H9 (cell line): Measurements from ENCODE around the gene IRS4. TPM values are rescaled to one million over a fixed set of nuclear protein-coding genes. Genes with fewer than 3 reads are reported as not detected.

ENCODE experiments used
- DNase-seq: peaks from one replicate; pipeline ENCODE4 v3.0.0-alpha.2; 2017
- H2AFZ ChIP-seq: one replicate; pipeline ENCODE4 v1.6.1; 2013; ENCODE audit warnings: mild to moderate bottlenecking, low read length, control low read depth, moderate library complexity
- H2AK5ac ChIP-seq: 2 replicates; pipeline ENCODE4 v1.6.1; 2013; ENCODE audit warnings: low read length, control low read depth, mixed read lengths; ENCODE audit not compliant: insufficient read length
- H2BK120ac ChIP-seq: one replicate; pipeline ENCODE4 v1.6.1; 2013; ENCODE audit warnings: low read depth, mild to moderate bottlenecking, low read length, control low read depth, inconsistent platforms; ENCODE audit not compliant: poor library complexity, severe bottlenecking
- H2BK12ac ChIP-seq: 2 replicates; pipeline ENCODE4 v1.6.1; 2013; ENCODE audit warnings: low read length, control low read depth, mixed read lengths, low read depth; ENCODE audit not compliant: insufficient read length
- H2BK15ac ChIP-seq: 2 replicates; pipeline ENCODE4 v1.6.1; 2013; ENCODE audit warnings: low read depth, low read length, control low read depth
- H2BK20ac ChIP-seq: one replicate; pipeline ENCODE4 v1.6.1; 2013; ENCODE audit warnings: low read depth, mild to moderate bottlenecking, low read length, control low read depth, inconsistent platforms; ENCODE audit not compliant: poor library complexity, severe bottlenecking
- H2BK5ac ChIP-seq: 2 replicates; pipeline ENCODE4 v1.6.1; 2013; ENCODE audit warnings: low read length, control low read depth, mixed read lengths; ENCODE audit not compliant: insufficient read length
- H3K14ac ChIP-seq: 2 replicates; pipeline ENCODE4 v1.6.1; 2013; ENCODE audit warnings: low read length, control low read depth; ENCODE audit not compliant: insufficient read depth
- H3K18ac ChIP-seq: 2 replicates; pipeline ENCODE4 v1.6.1; 2013; ENCODE audit warnings: low read depth, mild to moderate bottlenecking, mixed read lengths, low read length, control low read depth; ENCODE audit not compliant: insufficient read length
- H3K23ac ChIP-seq: 2 replicates; pipeline ENCODE4 v1.6.1; 2013; ENCODE audit warnings: low read length, control low read depth, mixed read lengths, low read depth; ENCODE audit not compliant: insufficient read length
- H3K23me2 ChIP-seq: 2 replicates; pipeline ENCODE4 v1.6.1; 2013; ENCODE audit warnings: low read depth, mild to moderate bottlenecking, mixed read lengths, low read length, control low read depth; ENCODE audit not compliant: insufficient read length, poor library complexity, severe bottlenecking
- H3K27ac ChIP-seq: 2 replicates; pipeline ENCODE4 v1.5.1; 2013; ENCODE audit warnings: low read length, control low read depth, mixed read lengths, low read depth; ENCODE audit not compliant: insufficient read length
- H3K27me3 ChIP-seq: 2 replicates; pipeline ENCODE4 v1.6.1; 2013; ENCODE audit warnings: low read length, control low read depth, inconsistent platforms; ENCODE audit not compliant: insufficient read depth
- H3K4ac ChIP-seq: 2 replicates; pipeline ENCODE4 v1.6.1; 2013; ENCODE audit warnings: low read depth, mild to moderate bottlenecking, control low read depth, inconsistent platforms, low read length, moderate library complexity
- H3K4me1 ChIP-seq: 2 replicates; pipeline ENCODE4 v1.6.1; 2013; ENCODE audit warnings: low read length, control low read depth, inconsistent platforms; ENCODE audit not compliant: insufficient read depth
- H3K4me2 ChIP-seq: 2 replicates; pipeline ENCODE4 v1.6.1; 2013; ENCODE audit warnings: low read length, control low read depth, mixed read lengths; ENCODE audit not compliant: insufficient read length, insufficient read depth
- H3K56ac ChIP-seq: 2 replicates; pipeline ENCODE4 v1.6.1; 2013; ENCODE audit warnings: low read depth, mild to moderate bottlenecking, mixed read lengths, low read length, control low read depth; ENCODE audit not compliant: insufficient read length
- H3K79me1 ChIP-seq: 2 replicates; pipeline ENCODE4 v1.6.1; 2013; ENCODE audit warnings: low read depth, mild to moderate bottlenecking, moderate library complexity, low read length, control low read depth, inconsistent platforms; ENCODE audit not compliant: insufficient read depth, poor library complexity, severe bottlenecking
- H3K79me2 ChIP-seq: 2 replicates; pipeline ENCODE4 v1.6.1; 2013; ENCODE audit warnings: low read length, control low read depth, inconsistent platforms; ENCODE audit not compliant: insufficient read depth
- H3K9ac ChIP-seq: 2 replicates; pipeline ENCODE4 v1.6.1; 2013; ENCODE audit warnings: low read length, control low read depth, mixed read lengths; ENCODE audit not compliant: insufficient read length; ENCODE audit errors: extremely low read depth
- H3K9me3 ChIP-seq: one replicate; pipeline ENCODE4 v1.6.1; 2013; ENCODE audit warnings: low read depth, low read length, inconsistent platforms; ENCODE audit not compliant: control insufficient read depth
- H3T11ph ChIP-seq: one replicate; pipeline ENCODE4 v1.6.1; 2013; ENCODE audit warnings: mild to moderate bottlenecking, low read length, control low read depth, inconsistent platforms
- H4K20me1 ChIP-seq: one replicate; pipeline ENCODE4 v1.6.1; 2013; ENCODE audit not compliant: control insufficient read depth, insufficient read length, insufficient read depth
- H4K5ac ChIP-seq: 2 replicates; pipeline ENCODE4 v1.6.1; 2013; ENCODE audit warnings: low read depth, mild to moderate bottlenecking, mixed read lengths, low read length, control low read depth; ENCODE audit not compliant: insufficient read length
- H4K8ac ChIP-seq: replicated peaks from 2 replicates; pipeline ENCODE4 v1.6.1; 2013; ENCODE audit warnings: low read length, control low read depth, mixed read lengths, low read depth; ENCODE audit not compliant: insufficient read length
- H4K91ac ChIP-seq: 2 replicates; pipeline ENCODE4 v1.6.1; 2013; ENCODE audit warnings: low read depth, mild to moderate bottlenecking, moderate library complexity, mixed read lengths, low read length, control low read depth; ENCODE audit not compliant: insufficient read length
- H3K27ac Mint-ChIP-seq, 3 experiments: 2 replicates in 2 of 3; 3 replicates in 1 of 3; pipeline ENCODE4 v1.8.0; 2020 to 2021; ENCODE audit warnings: mixed read lengths in 3 of 3, mild to moderate bottlenecking in 1 of 3, moderate library complexity in 1 of 3
- H3K27me3 Mint-ChIP-seq: 2 replicates; pipeline ENCODE4 v1.8.0; 2021; ENCODE audit warnings: low read depth, mild to moderate bottlenecking, moderate library complexity, mixed read lengths
- H3K36me3 Mint-ChIP-seq, 3 experiments: 2 replicates in 2 of 3; 3 replicates in 1 of 3; pipeline ENCODE4 v1.8.0; 2020 to 2021; ENCODE audit warnings: low read depth in 3 of 3, mixed read lengths in 3 of 3; ENCODE audit not compliant: insufficient read depth in 1 of 3
- H3K4me1 Mint-ChIP-seq, 2 experiments: 2 replicates each; pipeline ENCODE4 v1.8.0; 2020; ENCODE audit warnings: mixed read lengths in 2 of 2
- H3K4me3 Mint-ChIP-seq, 2 experiments: 2 replicates in 1 of 2; 3 replicates in 1 of 2; pipeline ENCODE4 v1.8.0; 2020 to 2021; ENCODE audit warnings: mild to moderate bottlenecking in 2 of 2, mixed read lengths in 2 of 2, moderate library complexity in 1 of 2
- H3K9me3 Mint-ChIP-seq, 2 experiments: 2 replicates in 1 of 2; 3 replicates in 1 of 2; pipeline ENCODE4 v1.8.0; 2020; ENCODE audit warnings: mild to moderate bottlenecking in 2 of 2, mixed read lengths in 2 of 2, moderate library complexity in 1 of 2
- WGBS: extraction: QIAGEN DNeasy Blood & Tissue Kit; methylation state at CpG from one replicate; pipeline ENCODE4 v1.1.7; 2013; ENCODE audit warnings: missing lambda C conversion rate, low lambda C conversion rate, mixed read lengths; ENCODE audit not compliant: insufficient read length; ENCODE audit errors: extremely low coverage; 5-methylcytosine and 5-hydroxymethylcytosine counted together
- total RNA-seq: library from RNA; stranded (reverse); gene quantifications from 2 replicates; pipeline ENCODE4 v1.2.1, GENCODE V29; 2021
- TF ChIP-seq, protein P1 (sequence below): fragments of 200-600 bp; sonication (generic); conservative IDR thresholded peaks from 3 replicates; pipeline ENCODE4 v1.8.0; 2021; ENCODE audit warnings: antibody characterized with exemption, mild to moderate bottlenecking

IRS4 gene
- total RNA-seq, 1 experiment from 2014 or later: 8.2 TPM

GRCh38 chrX:108735091-108735678, 1.2 kb downstream of the IRS4 start:
- TF ChIP-seq, protein P1, sequence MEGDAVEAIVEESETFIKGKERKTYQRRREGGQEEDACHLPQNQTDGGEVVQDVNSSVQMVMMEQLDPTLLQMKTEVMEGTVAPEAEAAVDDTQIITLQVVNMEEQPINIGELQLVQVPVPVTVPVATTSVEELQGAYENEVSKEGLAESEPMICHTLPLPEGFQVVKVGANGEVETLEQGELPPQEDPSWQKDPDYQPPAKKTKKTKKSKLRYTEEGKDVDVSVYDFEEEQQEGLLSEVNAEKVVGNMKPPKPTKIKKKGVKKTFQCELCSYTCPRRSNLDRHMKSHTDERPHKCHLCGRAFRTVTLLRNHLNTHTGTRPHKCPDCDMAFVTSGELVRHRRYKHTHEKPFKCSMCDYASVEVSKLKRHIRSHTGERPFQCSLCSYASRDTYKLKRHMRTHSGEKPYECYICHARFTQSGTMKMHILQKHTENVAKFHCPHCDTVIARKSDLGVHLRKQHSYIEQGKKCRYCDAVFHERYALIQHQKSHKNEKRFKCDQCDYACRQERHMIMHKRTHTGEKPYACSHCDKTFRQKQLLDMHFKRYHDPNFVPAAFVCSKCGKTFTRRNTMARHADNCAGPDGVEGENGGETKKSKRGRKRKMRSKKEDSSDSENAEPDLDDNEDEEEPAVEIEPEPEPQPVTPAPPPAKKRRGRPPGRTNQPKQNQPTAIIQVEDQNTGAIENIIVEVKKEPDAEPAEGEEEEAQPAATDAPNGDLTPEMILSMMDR: peak; percentile 64
- no peak overlapping the region for H2BK5ac ChIP-seq
- Mint-ChIP-seq H3K4me3 (peak overlapping the region; percentile 79 to 84), H3K27ac (peak overlapping the region in 1 of 3 experiments; percentile 94; a peak in 2 of 7 replicates), H3K27me3 (peaks cover 47% of the 10 kb centered on the region), H3K4me1 (peaks cover 41 to 48% of the 10 kb centered on the region in 2 experiments), H3K9me3 (peaks cover 19 to 22% of the 10 kb centered on the region in 2 experiments), H3K36me3 (peaks cover 11 to 22% (median 16%) of the 10 kb centered on the region in 3 experiments)
- DNase-seq: peak; percentile 70
- no peak overlapping the region for H3T11ph ChIP-seq
- no peak overlapping the region for H3K14ac ChIP-seq
- H2BK20ac ChIP-seq: no peak overlapping the region
- H2BK12ac ChIP-seq: no peak overlapping the region
- H3K9ac ChIP-seq: no peak overlapping the region
- H3K23me2 ChIP-seq: peaks cover 33% of the 10 kb centered on the region
- no peak overlapping the region for H2BK15ac ChIP-seq
- H2BK120ac ChIP-seq: no peak overlapping the region
- H3K27ac ChIP-seq: no peak overlapping the region
- no peak overlapping the region for H3K18ac ChIP-seq
- no peak overlapping the region for H2AK5ac ChIP-seq
- H3K4me1 ChIP-seq: peaks cover 6% of the 10 kb centered on the region
- H4K91ac ChIP-seq: no peak overlapping the region
- no peak overlapping the region for H3K4ac ChIP-seq
- no peak overlapping the region for H3K56ac ChIP-seq
- no peaks in the 10 kb centered on the region for H3K79me1 ChIP-seq
- peak overlapping the region; percentile 26 for H3K4me2 ChIP-seq
- no peak overlapping the region for H4K5ac ChIP-seq
- H3K79me2 ChIP-seq: no peaks in the 10 kb centered on the region
- peaks cover 16% of the 10 kb centered on the region for H3K27me3 ChIP-seq
- no peaks in the 10 kb centered on the region for H4K20me1 ChIP-seq
- H4K8ac ChIP-seq: no peak overlapping the region
- H2AFZ ChIP-seq: no peak overlapping the region
- H3K23ac ChIP-seq: no peak overlapping the region
- H3K9me3 ChIP-seq: no peaks in the 10 kb centered on the region
- WGBS: no CpG with 5 or more reads among the region's 36 CpGs
